Thoracic aorta (tissue), 2 donors: ENCODE data around the gene ATP2B2. TPM values are rescaled to one million over a fixed set of nuclear protein-coding genes. Genes with fewer than 3 reads are reported as not detected.

Experiments used
- ATAC-seq: fragments of 150-250 bp; one replicate; pipeline ENCODE4 v1.8.0; 2017; ENCODE audit warnings: low read depth; ENCODE audit not compliant: insufficient number of reproducible peaks, low FRiP score
- DNase-seq: peaks from one replicate; pipeline ENCODE4 v3.0.0-alpha.2; 2020; ENCODE audit warnings: low spot score
- H3K27ac ChIP-seq, 2 donors: fragments of 200-600 bp; sonication (generic); 1 replicate in 1 of 2; 2 replicates in 1 of 2; pipeline ENCODE4 v1.5.1; 2016; ENCODE audit warnings: mild to moderate bottlenecking in 2 of 2, moderate library complexity in 2 of 2
- H3K27me3 ChIP-seq: fragments of 200-600 bp; sonication (generic); replicated peaks from 2 replicates; pipeline ENCODE4 v1.6.0; 2016; ENCODE audit warnings: mild to moderate bottlenecking; ENCODE audit not compliant: insufficient read depth
- H3K36me3 ChIP-seq: fragments of 200-600 bp; sonication (generic); one replicate; pipeline ENCODE4 v1.5.1; 2016
- H3K4me1 ChIP-seq, 2 donors: fragments of 200-600 bp; sonication (generic); 1 replicate in 1 of 2; 2 replicates in 1 of 2; pipeline versions ENCODE4 v1.5.1 to v1.6.0; 2016; ENCODE audit warnings: low read depth in 2 of 2, mild to moderate bottlenecking in 1 of 2; ENCODE audit not compliant: control insufficient read depth in 1 of 2
- H3K4me3 ChIP-seq: fragments of 200-600 bp; sonication (generic); 2 replicates; pipeline ENCODE4 v1.5.1; 2016; ENCODE audit warnings: mild to moderate bottlenecking
- H3K9me3 ChIP-seq: fragments of 200-600 bp; sonication (generic); 2 replicates; pipeline ENCODE4 v1.5.1; 2016
- CTCF ChIP-seq: fragments of 200-600 bp; sonication (generic); IDR thresholded peaks from one replicate; pipeline ENCODE4 v1.5.1; 2019; ENCODE audit warnings: antibody characterized with exemption
- total RNA-seq, 2 donors: library from RNA; depleted of rRNA; stranded (reverse); fragments of >200 nt; gene quantifications; one replicate each; pipeline versions ENCODE4 v1.1.0 to v1.2.3, GENCODE V29; 2016

Gene ATP2B2
- total RNA-seq, 2 donors from 2014 or later, result not detected

- TF ChIP-seq CTCF, result no peak
- no peak overlapping the region for H3K27ac ChIP-seq
- H3K36me3 ChIP-seq, result no peaks in the 10 kb centered on the region
- no peaks in the 10 kb centered on the region for H3K27me3 ChIP-seq
- ATAC-seq (no peak), DNase-seq (no peak)
- no peak overlapping the region for H3K4me3 ChIP-seq
- no peaks in the 10 kb centered on the region for H3K9me3 ChIP-seq
- H3K4me1 ChIP-seq, result no peaks in the 10 kb centered on the region
Measured at GRCh38 chr3:10510743-10511432, 5.5 kb upstream of the ATP2B2 start.

DNA sequence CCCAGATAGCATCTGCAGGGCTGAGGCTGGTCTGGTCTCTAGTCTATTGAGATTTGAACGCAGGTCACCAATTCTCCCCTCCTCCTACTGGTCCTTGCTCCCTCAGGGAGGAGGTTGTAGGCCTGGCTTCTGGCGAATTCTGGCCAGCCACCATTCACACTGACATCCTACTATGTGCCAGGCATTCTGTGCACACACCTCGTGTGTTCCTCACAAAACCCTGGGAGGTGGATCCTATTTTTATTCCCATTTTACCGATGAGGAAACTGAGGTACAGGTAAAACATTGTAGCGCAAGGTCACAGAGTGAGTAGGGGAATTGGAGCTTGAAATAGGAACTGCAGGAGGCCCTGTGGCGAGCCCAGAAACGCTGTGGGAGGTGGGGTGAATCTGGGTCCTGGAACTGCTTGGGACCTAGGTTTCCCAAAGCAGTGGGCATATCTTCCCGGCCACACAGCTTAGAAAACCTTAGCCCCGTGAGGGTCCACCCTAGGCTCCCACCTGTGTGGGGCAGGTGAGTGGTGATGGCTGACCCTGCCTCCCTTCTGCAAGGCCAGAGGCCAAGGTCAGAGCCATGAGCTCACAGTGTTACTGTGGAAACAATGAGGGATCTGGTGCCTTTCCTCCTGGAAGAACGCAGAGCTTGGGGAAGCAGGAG is 4.8 kb upstream of the ATP2B2 start:
- H3K27me3 ChIP-seq, result no peaks in the 10 kb centered on the region
- no peak for TF ChIP-seq CTCF
- H3K4me1 ChIP-seq, result peaks cover 0 to under 1% of the 10 kb centered on the region in 2 donors
- H3K27ac ChIP-seq, result no peak overlapping the region
- no peak overlapping the region for H3K4me3 ChIP-seq
- no peak for DNase-seq
- no peak for ATAC-seq
- no peaks in the 10 kb centered on the region for H3K36me3 ChIP-seq
- no peaks in the 10 kb centered on the region for H3K9me3 ChIP-seq

DNA sequence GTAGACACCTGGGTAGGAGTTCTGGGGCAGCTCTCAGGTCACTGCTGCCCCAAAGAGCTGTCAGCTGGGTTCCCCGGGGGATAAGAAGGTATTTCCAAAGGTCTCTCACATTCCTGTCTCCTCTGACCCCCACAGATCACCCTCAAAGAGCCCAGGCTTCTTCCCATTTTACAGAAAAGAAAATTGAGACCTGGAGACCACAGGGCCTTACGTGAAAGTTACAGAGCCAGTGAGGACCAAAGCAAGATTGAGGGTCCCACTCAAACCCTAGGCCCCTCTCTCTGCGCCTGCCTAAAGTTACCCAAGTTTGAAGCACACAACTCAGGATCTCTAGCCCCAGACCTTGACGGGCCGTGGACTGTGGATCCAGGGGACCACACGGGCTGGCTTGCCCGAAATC is 3.9 kb upstream of the ATP2B2 start:
- ATAC-seq (no peak), DNase-seq (no peak)
- Histone ChIP-seq H3K36me3 (no peaks in the 10 kb centered on the region), H3K27me3 (no peaks in the 10 kb centered on the region), H3K4me1 (peaks cover 0 to 5% of the 10 kb centered on the region in 2 donors), H3K27ac (no peak overlapping the region), H3K4me3 (no peak overlapping the region), H3K9me3 (no peaks in the 10 kb centered on the region)
- TF ChIP-seq CTCF, result no peak

- Histone ChIP-seq H3K27ac (no peak overlapping the region), H3K36me3 (no peaks in the 10 kb centered on the region), H3K9me3 (no peaks in the 10 kb centered on the region), H3K27me3 (no peaks in the 10 kb centered on the region), H3K4me1 (peaks cover 0 to 5% of the 10 kb centered on the region in 2 donors), H3K4me3 (no peak overlapping the region)
- no peak for DNase-seq
- TF ChIP-seq CTCF, result no peak
- no peak for ATAC-seq
Measured at GRCh38 chr3:10508619-10509260, 3.4 kb upstream of the ATP2B2 start.

DNA sequence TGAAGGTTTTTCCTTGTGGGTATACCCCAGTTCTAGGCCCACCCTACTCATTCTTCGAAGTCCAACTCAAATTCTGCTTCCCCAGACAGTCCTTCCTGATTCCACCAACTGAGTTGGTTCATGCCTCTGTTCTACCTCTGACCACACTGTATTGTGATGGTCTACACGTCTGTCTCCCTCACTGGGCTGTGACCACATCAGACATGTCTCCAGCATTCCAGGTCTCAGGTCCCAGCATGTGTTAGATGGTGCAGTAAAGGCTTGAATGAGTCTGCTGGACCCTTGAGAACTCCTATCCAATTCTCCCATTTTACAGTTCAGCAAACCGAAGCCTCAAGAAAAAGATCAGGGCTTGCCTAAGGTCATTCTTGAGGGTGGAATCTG is 2.8 kb upstream of the ATP2B2 start:
- DNase-seq (no peak), ATAC-seq (no peak)
- Histone ChIP-seq H3K27me3 (no peaks in the 10 kb centered on the region), H3K27ac (no peak overlapping the region), H3K36me3 (no peaks in the 10 kb centered on the region), H3K4me3 (no peak overlapping the region), H3K4me1 (peaks cover 0 to 5% of the 10 kb centered on the region in 2 donors), H3K9me3 (no peaks in the 10 kb centered on the region)
- no peak for TF ChIP-seq CTCF
